Right renal pelvis (tissue), 4 donors: ENCODE measurements around the gene AGO3. TPM values are rescaled to one million over a fixed set of nuclear protein-coding genes. Genes with fewer than 3 reads are reported as not detected.

Experiments
- DNase-seq, 4 donors: peaks; one replicate each; pipeline ENCODE4 v3.0.0-alpha.2; 2013; ENCODE audit warnings: low read depth in 4 of 4, low spot score in 3 of 4, missing footprints in 1 of 4
- polyA plus RNA-seq, 4 donors: library from polyadenylated mRNA; unstranded; fragments of 120-200 nt; gene quantifications; one replicate each; pipeline ENCODE4 v1.2.1, GENCODE V29; 2013; ENCODE audit not compliant: insufficient read length in 4 of 4

AGO3 gene
- polyA plus RNA-seq, 4 donors: 11.1 to 13.2 (median 12.1) TPM

DNA sequence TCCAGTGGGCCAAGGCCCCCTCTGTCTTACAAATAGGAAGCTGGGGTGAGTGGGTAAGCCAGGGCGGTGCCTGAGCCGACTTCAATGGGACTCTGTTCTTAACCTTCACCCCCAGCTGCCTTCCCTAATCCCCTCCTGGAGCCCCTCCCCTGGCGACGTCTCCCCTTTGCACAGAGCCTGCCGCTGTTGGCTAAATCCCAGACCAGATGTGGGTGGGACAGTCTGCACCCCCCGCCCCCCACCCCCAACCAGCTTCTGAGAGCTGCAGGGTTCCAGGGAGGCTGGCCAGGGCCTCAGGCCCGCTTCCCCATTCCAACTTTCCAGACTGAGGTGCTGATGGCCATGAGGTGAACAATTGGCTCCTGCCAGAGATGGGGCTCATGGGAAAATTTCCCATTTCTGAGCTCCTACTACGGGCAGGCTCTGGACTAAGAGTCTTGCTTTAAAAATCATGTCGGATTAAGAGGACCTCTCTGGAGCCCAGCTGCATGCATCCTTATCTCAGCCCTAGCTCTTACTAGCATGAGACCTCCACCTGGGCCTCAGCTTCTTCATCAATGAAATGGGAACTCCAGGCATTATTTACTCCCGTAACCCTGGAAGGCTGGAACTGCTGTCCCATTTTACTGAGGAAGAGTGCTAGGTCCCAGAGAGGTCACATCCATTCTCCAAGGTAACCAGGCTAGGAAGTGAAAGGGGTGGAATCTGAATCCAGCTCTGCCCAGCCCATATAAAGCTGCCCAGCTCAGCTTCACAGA lies 187.7 kb downstream of the AGO3 start:
- no peak for DNase-seq

- no peak for DNase-seq
Observed at GRCh38 chr1:36119456-36119855, 188.6 kb downstream of the AGO3 start.

Other genes with a start within 250 kb of the AGO3 start
- 1 to 10 TPM; 8.3 to 9.8 (median 8.7) TPM for gene C1orf216, start 212.2 kb upstream of the AGO3 start, polyA plus RNA-seq
- gene CLSPN, start 161.1 kb upstream of the AGO3 start, polyA plus RNA-seq: 10 to 100 TPM; 10.8 to 13.7 (median 12.0) TPM
- gene AGO4, start 123.1 kb upstream of the AGO3 start, polyA plus RNA-seq: 10 to 100 TPM; 15.6 to 21.1 (median 18.4) TPM
- gene AGO1, start 47.9 kb upstream of the AGO3 start, polyA plus RNA-seq: 10 to 100 TPM; 17.1 to 17.8 (median 17.4) TPM
- 10 to 100 TPM in 3 of 4 donors, 1 to 10 TPM in 1; 9.8 to 12.0 (median 10.6) TPM for gene TEKT2, start 153.0 kb downstream of the AGO3 start, polyA plus RNA-seq
- 10 to 100 TPM; 31.6 to 38.0 (median 33.2) TPM for gene ADPRS, start 157.8 kb downstream of the AGO3 start, polyA plus RNA-seq
- gene COL8A2, start 194.1 kb downstream of the AGO3 start, polyA plus RNA-seq: 1 to 10 TPM; 1.4 to 3.8 (median 1.9) TPM
- gene TRAPPC3, start 218.4 kb downstream of the AGO3 start, polyA plus RNA-seq: 10 to 100 TPM; 62.1 to 66.6 (median 66.3) TPM
- 10 to 100 TPM; 58.6 to 63.8 (median 63.1) TPM for gene MAP7D1, start 225.1 kb downstream of the AGO3 start, polyA plus RNA-seq